ENCODE results near the gene PLS1.
"Not testable (repeated sequence)": the region's sequence is repeated elsewhere in the genome, so short reads cannot be mapped to it uniquely, and the experiment has no call there.

Gene PLS1

GRCh38 chr3:142693136-142693853 is 97.1 kb downstream of the PLS1 start:
- no peak for DNase-seq (ENCODE audit: low spot score)

GRCh38 chr3:142694225-142694624 is 98.0 kb downstream of the PLS1 start:
- no peak for DNase-seq (ENCODE audit: low spot score)

GRCh38 chr3:142705198-142705597 is 109.0 kb downstream of the PLS1 start:
- DNase-seq (ENCODE audit: low spot score): no peak

- no peak for DNase-seq (ENCODE audit: low spot score)
Measured at GRCh38 chr3:142706321-142707127, 110.3 kb downstream of the PLS1 start.

- DNase-seq (ENCODE audit: low spot score): no peak
Measured at GRCh38 chr3:142709207-142709606, 113.0 kb downstream of the PLS1 start.

- DNase-seq (ENCODE audit: low spot score): not testable (repeated sequence)
Measured at GRCh38 chr3:142714882-142715281, 118.7 kb downstream of the PLS1 start.

GRCh38 chr3:142716102-142716501 is 119.9 kb downstream of the PLS1 start:
- no peak for DNase-seq (ENCODE audit: low spot score)

GRCh38 chr3:142723665-142723967 is 127.4 kb downstream of the PLS1 start:
- no peak for DNase-seq (ENCODE audit: low spot score)

- peak; percentile 80 for DNase-seq (ENCODE audit: low spot score)
Measured at GRCh38 chr3:142723968-142724681, 127.9 kb downstream of the PLS1 start, which contains the start of gene TRPC1. TSS of gene TRPC1 (plus strand) at chr3:142724034. CDS start at chr3:142724560, 526 bp downstream.

- DNase-seq (ENCODE audit: low spot score): peak; percentile 9
Measured at GRCh38 chr3:142724682-142725356, 128.6 kb downstream of the PLS1 start.

- no peak for DNase-seq (ENCODE audit: low spot score)
Measured at GRCh38 chr3:142725357-142725739, 129.2 kb downstream of the PLS1 start.

GRCh38 chr3:142726017-142726416 is 129.8 kb downstream of the PLS1 start:
- no peak for DNase-seq (ENCODE audit: low spot score)

- no peak for DNase-seq (ENCODE audit: low spot score)
Measured at GRCh38 chr3:142732066-142732465, 135.9 kb downstream of the PLS1 start.

GRCh38 chr3:142734834-142735233 is 138.6 kb downstream of the PLS1 start:
- DNase-seq (ENCODE audit: low spot score): no peak

- no peak for DNase-seq (ENCODE audit: low spot score)
Measured at GRCh38 chr3:142735462-142735861, 139.3 kb downstream of the PLS1 start.

GRCh38 chr3:142738396-142738795 is 142.2 kb downstream of the PLS1 start:
- DNase-seq (ENCODE audit: low spot score): no peak

- no peak for DNase-seq (ENCODE audit: low spot score)
Measured at GRCh38 chr3:142746646-142747045, 150.5 kb downstream of the PLS1 start.

- DNase-seq (ENCODE audit: low spot score): not testable (repeated sequence)
Measured at GRCh38 chr3:142750531-142750930, 154.3 kb downstream of the PLS1 start.

- DNase-seq (ENCODE audit: low spot score): not testable (repeated sequence)
Measured at GRCh38 chr3:142752605-142753004, 156.4 kb downstream of the PLS1 start.

- DNase-seq (ENCODE audit: low spot score): no peak
Measured at GRCh38 chr3:142754494-142754893, 158.3 kb downstream of the PLS1 start.

All from activated CD4-positive, alpha-beta T cell treated with anti-CD3 and anti-CD28 coated beads, Interleukin-2, Interleukin-4, amounts not matched to agents 100 ng/mL and 50 ng/mL, durations not matched to agents 16 hours and 8 hours (primary cell).